GM10266 (cell line): ENCODE results near the gene UPP2.

Source experiments
- DNase-seq: peaks from one replicate; pipeline ENCODE4 v3.0.0; 2012; ENCODE audit errors: extremely low spot score
- TF ChIP-seq, protein P1 (sequence below): IDR thresholded peaks from 2 replicates; pipeline ENCODE4 v1.5.1; 2012; ENCODE audit warnings: mild to moderate bottlenecking, low read depth; ENCODE audit not compliant: control insufficient read depth, insufficient read depth; ENCODE audit errors: missing control alignments

Gene UPP2

GRCh38 chr2:158128168-158128973 is 26.7 kb downstream of the UPP2 start:
- TF ChIP-seq, protein P1, sequence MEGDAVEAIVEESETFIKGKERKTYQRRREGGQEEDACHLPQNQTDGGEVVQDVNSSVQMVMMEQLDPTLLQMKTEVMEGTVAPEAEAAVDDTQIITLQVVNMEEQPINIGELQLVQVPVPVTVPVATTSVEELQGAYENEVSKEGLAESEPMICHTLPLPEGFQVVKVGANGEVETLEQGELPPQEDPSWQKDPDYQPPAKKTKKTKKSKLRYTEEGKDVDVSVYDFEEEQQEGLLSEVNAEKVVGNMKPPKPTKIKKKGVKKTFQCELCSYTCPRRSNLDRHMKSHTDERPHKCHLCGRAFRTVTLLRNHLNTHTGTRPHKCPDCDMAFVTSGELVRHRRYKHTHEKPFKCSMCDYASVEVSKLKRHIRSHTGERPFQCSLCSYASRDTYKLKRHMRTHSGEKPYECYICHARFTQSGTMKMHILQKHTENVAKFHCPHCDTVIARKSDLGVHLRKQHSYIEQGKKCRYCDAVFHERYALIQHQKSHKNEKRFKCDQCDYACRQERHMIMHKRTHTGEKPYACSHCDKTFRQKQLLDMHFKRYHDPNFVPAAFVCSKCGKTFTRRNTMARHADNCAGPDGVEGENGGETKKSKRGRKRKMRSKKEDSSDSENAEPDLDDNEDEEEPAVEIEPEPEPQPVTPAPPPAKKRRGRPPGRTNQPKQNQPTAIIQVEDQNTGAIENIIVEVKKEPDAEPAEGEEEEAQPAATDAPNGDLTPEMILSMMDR = no peak
- DNase-seq = no peak

GRCh38 chr2:158129037-158129436 is 27.4 kb downstream of the UPP2 start:
- DNase-seq = no peak
- TF ChIP-seq, protein P1 = no peak

- DNase-seq = no peak
Observed at GRCh38 chr2:158130832-158131473, 29.3 kb downstream of the UPP2 start.

GRCh38 chr2:158131483-158131912 is 29.8 kb downstream of the UPP2 start:
- DNase-seq = no peak
- TF ChIP-seq, protein P1 = no peak

More at GRCh38 chr2:158130832-158131473, 29.3 kb downstream of the UPP2 start:
- TF ChIP-seq, protein P1 = no peak

DNA sequence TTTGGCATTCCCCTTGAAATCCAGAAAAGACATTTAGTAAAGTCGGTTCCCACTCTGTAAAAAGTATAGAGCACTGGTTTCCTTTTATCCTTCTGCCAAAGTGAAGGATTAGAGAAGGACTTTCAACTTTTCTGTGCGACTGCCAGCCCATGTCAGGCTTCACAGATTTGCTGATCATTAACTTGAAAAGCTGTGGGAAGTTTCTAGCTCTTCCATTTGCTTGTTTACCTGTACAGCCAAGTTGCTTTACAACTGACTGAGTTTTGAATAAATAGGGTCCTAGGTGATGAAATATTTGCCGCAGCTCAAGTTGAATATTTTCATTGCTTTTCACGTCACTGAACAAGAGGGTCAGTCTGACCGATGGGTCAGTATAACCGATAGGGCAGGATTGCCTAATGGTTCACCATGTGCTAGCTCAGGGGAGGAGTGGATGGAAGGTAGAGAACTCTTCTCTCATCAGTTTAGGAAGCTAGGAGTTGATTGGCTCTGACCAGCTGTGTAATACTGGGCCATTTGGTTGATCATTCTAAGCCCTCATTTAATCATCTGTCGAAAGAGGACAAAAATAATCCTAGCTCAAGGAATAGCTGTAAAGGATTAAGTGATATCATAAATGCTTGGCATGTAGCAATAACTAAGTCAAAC is 30.4 kb downstream of the UPP2 start:
- TF ChIP-seq, protein P1 = no peak
- no peak for DNase-seq

GRCh38 chr2:158134055-158134454 is 32.4 kb downstream of the UPP2 start:
- DNase-seq = no peak
- TF ChIP-seq, protein P1 = no peak
